HepG2 (cell line): ENCODE results near the gene MMP24OS. TPM values are rescaled to one million over a fixed set of nuclear protein-coding genes. Genes with fewer than 3 reads are reported as not detected.

Experiments
- AGO1 ChIP-seq: fragments of 200-400 bp; formaldehyde crosslinking; IDR thresholded peaks from 2 replicates; pipeline ENCODE4 v1.6.1; 2017; ENCODE audit warnings: mild to moderate bottlenecking, low read depth, low read length, moderate library complexity; ENCODE audit not compliant: poor library complexity, severe bottlenecking
- ARNT2 ChIP-seq: sonication (generic); formaldehyde crosslinking; IDR thresholded peaks from 2 replicates; pipeline ENCODE4 v1.8.0; 2022; ENCODE audit warnings: mild to moderate bottlenecking, low read depth, missing genetic modification reagents, moderate library complexity
- GLI4 ChIP-seq: sonication (generic); formaldehyde crosslinking; IDR thresholded peaks from 2 replicates; pipeline ENCODE4 v1.5.1; 2020; ENCODE audit warnings: missing genetic modification reagents, mild to moderate bottlenecking, moderate library complexity, borderline replicate concordance
- HES4 ChIP-seq: sonication (generic); formaldehyde crosslinking; IDR thresholded peaks from 2 replicates; pipeline ENCODE4 v1.9.0; 2021; ENCODE audit warnings: mild to moderate bottlenecking, missing genetic modification reagents, borderline replicate concordance
- HNRNPH1 ChIP-seq: fragments of 200-400 bp; formaldehyde crosslinking; optimal IDR thresholded peaks from 2 replicates; pipeline ENCODE3; 2017; ENCODE audit warnings: mild to moderate bottlenecking, low read depth, low read length
- MZF1 ChIP-seq: sonication (generic); formaldehyde crosslinking; IDR thresholded peaks from 2 replicates; pipeline ENCODE4 v1.8.1; 2023; ENCODE audit warnings: mild to moderate bottlenecking, missing genetic modification reagents, borderline replicate concordance
- NCOA1 ChIP-seq: sonication (generic); formaldehyde crosslinking; IDR thresholded peaks from 2 replicates; pipeline ENCODE4 v1.9.0; 2021; ENCODE audit warnings: missing genetic modification reagents
- SMC3 ChIP-seq: IDR thresholded peaks from 2 replicates; pipeline ENCODE4 v1.6.1; 2011; ENCODE audit warnings: low read length, improper control_type of control experiment
- SNRNP70 ChIP-seq: fragments of 200-400 bp; formaldehyde crosslinking; IDR thresholded peaks from 2 replicates; pipeline ENCODE4 v1.6.1; 2017; ENCODE audit warnings: mild to moderate bottlenecking, low read depth, low read length, moderate library complexity
- SP4 ChIP-seq: sonication (generic); formaldehyde crosslinking; IDR thresholded peaks from 2 replicates; pipeline ENCODE4 v1.8.1; 2023; ENCODE audit warnings: mild to moderate bottlenecking, missing genetic modification reagents
- ZNF230 ChIP-seq: sonication (generic); formaldehyde crosslinking; IDR thresholded peaks from 2 replicates; pipeline ENCODE4 v1.4.0; 2020; ENCODE audit warnings: mild to moderate bottlenecking, missing genetic modification reagents
- ZNF430 ChIP-seq: sonication (generic); formaldehyde crosslinking; IDR thresholded peaks from 2 replicates; pipeline ENCODE4 v1.9.0; 2021; ENCODE audit warnings: mild to moderate bottlenecking, missing genetic modification reagents
- ZNF672 ChIP-seq: sonication (generic); formaldehyde crosslinking; IDR thresholded peaks from 2 replicates; pipeline ENCODE4 v1.8.1; 2022; ENCODE audit warnings: missing genetic modification reagents
- polyA plus RNA-seq, 8 experiments: library from polyadenylated mRNA; depleted of rRNA in 3 of 8; stranded (reverse) in 7 of 8; unstranded in 1 of 8; fragments of >200 nt; fragmentation: Illumina TruSeq in 4 of 8; extraction: Trizol in 4 of 8; gene quantifications; 2 replicates each; pipeline versions ENCODE4 v1.2.1 to v1.2.3, GENCODE V29; 2011 to 2016; ENCODE audit warnings: low read depth in 4 of 8, missing spikeins in 1 of 8, mixed read lengths in 1 of 8; ENCODE audit not compliant: insufficient read depth in 1 of 8
- total RNA-seq, 5 experiments: library from RNA; depleted of rRNA; stranded (reverse); fragments of >200 nt; fragmentation: Illumina TruSeq; extraction: Trizol; gene quantifications; 2 replicates each; pipeline ENCODE4 v1.2.3, GENCODE V29; 2016; ENCODE audit warnings: low read depth in 1 of 5
- TF ChIP-seq, protein P1 (sequence below): sonication (generic); formaldehyde crosslinking; IDR thresholded peaks from 2 replicates; pipeline ENCODE4 v1.4.0; 2020; ENCODE audit warnings: missing genetic modification reagents
- TF ChIP-seq, protein P2 (sequence below): sonication (generic); formaldehyde crosslinking; IDR thresholded peaks from 2 replicates; pipeline ENCODE4 v1.8.0; 2022; ENCODE audit warnings: mild to moderate bottlenecking, missing genetic modification reagents, moderate library complexity
- TF ChIP-seq, protein P3 (sequence below): sonication (generic); formaldehyde crosslinking; IDR thresholded peaks from 2 replicates; pipeline ENCODE4 v1.4.0; 2020; ENCODE audit warnings: mild to moderate bottlenecking, missing genetic modification reagents
- TF ChIP-seq, protein P4 (sequence below): sonication (generic); formaldehyde crosslinking; IDR thresholded peaks from 2 replicates; pipeline ENCODE4 v1.5.1; 2020; ENCODE audit warnings: mild to moderate bottlenecking, missing genetic modification reagents, borderline replicate concordance

MMP24OS gene
- total and polyA plus RNA-seq, 2 of the 13 experiments (the other 11 are each of a cell fraction or from before 2014, with no cell fraction given) = 6.0 to 8.5 TPM

DNA sequence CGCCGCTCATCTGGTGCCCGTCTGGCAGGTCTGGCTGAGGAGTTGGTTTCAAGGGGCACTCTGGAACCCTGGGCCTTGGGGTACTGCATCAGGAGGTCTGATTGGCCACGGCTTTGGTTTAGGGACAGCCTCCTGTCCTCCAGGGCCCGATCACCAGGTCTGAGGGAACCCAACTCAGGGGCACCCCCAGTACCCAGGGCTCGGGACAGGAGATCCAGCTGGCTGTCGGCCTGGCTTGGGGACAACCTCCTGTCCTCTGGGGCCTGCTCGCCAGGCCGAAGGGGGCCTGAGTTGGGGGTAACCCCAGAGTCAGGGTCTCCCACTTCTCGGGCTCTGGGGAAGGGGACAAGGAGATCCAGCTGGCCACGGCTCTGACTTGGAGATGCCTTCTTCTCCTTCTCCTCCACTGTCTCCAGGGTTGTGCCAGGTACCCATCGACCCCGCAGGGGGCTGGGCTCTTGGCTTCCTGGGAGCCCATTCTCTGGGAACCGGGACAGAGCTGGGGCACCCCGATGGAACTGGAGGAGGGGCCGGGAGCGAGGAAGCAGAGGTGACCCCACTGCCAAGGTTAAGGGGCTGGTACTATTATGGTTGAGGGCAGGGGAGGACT, 9.1 kb upstream of the MMP24OS start (continued):
- TF ChIP-seq, protein P1, sequence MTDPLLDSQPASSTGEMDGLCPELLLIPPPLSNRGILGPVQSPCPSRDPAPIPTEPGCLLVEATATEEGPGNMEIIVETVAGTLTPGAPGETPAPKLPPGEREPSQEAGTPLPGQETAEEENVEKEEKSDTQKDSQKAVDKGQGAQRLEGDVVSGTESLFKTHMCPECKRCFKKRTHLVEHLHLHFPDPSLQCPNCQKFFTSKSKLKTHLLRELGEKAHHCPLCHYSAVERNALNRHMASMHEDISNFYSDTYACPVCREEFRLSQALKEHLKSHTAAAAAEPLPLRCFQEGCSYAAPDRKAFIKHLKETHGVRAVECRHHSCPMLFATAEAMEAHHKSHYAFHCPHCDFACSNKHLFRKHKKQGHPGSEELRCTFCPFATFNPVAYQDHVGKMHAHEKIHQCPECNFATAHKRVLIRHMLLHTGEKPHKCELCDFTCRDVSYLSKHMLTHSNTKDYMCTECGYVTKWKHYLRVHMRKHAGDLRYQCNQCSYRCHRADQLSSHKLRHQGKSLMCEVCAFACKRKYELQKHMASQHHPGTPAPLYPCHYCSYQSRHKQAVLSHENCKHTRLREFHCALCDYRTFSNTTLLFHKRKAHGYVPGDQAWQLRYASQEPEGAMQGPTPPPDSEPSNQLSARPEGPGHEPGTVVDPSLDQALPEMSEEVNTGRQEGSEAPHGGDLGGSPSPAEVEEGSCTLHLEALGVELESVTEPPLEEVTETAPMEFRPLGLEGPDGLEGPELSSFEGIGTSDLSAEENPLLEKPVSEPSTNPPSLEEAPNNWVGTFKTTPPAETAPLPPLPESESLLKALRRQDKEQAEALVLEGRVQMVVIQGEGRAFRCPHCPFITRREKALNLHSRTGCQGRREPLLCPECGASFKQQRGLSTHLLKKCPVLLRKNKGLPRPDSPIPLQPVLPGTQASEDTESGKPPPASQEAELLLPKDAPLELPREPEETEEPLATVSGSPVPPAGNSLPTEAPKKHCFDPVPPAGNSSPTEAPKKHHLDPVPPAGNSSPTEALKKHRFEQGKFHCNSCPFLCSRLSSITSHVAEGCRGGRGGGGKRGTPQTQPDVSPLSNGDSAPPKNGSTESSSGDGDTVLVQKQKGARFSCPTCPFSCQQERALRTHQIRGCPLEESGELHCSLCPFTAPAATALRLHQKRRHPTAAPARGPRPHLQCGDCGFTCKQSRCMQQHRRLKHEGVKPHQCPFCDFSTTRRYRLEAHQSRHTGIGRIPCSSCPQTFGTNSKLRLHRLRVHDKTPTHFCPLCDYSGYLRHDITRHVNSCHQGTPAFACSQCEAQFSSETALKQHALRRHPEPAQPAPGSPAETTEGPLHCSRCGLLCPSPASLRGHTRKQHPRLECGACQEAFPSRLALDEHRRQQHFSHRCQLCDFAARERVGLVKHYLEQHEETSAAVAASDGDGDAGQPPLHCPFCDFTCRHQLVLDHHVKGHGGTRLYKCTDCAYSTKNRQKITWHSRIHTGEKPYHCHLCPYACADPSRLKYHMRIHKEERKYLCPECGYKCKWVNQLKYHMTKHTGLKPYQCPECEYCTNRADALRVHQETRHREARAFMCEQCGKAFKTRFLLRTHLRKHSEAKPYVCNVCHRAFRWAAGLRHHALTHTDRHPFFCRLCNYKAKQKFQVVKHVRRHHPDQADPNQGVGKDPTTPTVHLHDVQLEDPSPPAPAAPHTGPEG = 0 out of 2 replicates have a peak, but pooled peaks have one; percentile 9
- peak; percentile 71; the same call in 1 of the 2 replicates for TF ChIP-seq HES4 (CRISPR knock-in tag)
- peak; percentile 63; the same call in 1 of the 2 replicates for TF ChIP-seq SP4 (CRISPR knock-in tag)
- no peak for TF ChIP-seq ZNF430 (CRISPR knock-in tag)
- 0 out of 2 replicates have a peak, but pooled peaks have one; percentile 10 for TF ChIP-seq GLI4 (CRISPR knock-in tag)
- TF ChIP-seq SNRNP70 = no peak
- TF ChIP-seq HNRNPH1 = peak; percentile 6
- TF ChIP-seq MZF1 (CRISPR knock-in tag) = 0 out of 2 replicates have a peak, but pooled peaks have one; percentile 10
- TF ChIP-seq ZNF230 (CRISPR knock-in tag) = peak; percentile 20; the same call in 1 of the 2 replicates
- TF ChIP-seq AGO1 = peak; percentile 50
- no peak for TF ChIP-seq SMC3
- TF ChIP-seq, protein P2, sequence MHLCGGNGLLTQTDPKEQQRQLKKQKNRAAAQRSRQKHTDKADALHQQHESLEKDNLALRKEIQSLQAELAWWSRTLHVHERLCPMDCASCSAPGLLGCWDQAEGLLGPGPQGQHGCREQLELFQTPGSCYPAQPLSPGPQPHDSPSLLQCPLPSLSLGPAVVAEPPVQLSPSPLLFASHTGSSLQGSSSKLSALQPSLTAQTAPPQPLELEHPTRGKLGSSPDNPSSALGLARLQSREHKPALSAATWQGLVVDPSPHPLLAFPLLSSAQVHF = no peak
- TF ChIP-seq, protein P3, sequence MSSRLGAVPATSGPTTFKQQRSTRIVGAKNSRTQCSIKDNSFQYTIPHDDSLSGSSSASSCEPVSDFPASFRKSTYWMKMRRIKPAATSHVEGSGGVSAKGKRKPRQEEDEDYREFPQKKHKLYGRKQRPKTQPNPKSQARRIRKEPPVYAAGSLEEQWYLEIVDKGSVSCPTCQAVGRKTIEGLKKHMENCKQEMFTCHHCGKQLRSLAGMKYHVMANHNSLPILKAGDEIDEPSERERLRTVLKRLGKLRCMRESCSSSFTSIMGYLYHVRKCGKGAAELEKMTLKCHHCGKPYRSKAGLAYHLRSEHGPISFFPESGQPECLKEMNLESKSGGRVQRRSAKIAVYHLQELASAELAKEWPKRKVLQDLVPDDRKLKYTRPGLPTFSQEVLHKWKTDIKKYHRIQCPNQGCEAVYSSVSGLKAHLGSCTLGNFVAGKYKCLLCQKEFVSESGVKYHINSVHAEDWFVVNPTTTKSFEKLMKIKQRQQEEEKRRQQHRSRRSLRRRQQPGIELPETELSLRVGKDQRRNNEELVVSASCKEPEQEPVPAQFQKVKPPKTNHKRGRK = peak; percentile 61; the same call in 1 of the 2 replicates
- no peak; the same call in 1 of the 2 replicates for TF ChIP-seq NCOA1 (CRISPR knock-in tag)
- TF ChIP-seq ARNT2 (CRISPR knock-in tag) = 0 out of 2 replicates have a peak, but pooled peaks have one; percentile 40
- TF ChIP-seq ZNF672 (CRISPR knock-in tag) = 0 out of 2 replicates have a peak, but pooled peaks have one; percentile 9
- TF ChIP-seq, protein P4, sequence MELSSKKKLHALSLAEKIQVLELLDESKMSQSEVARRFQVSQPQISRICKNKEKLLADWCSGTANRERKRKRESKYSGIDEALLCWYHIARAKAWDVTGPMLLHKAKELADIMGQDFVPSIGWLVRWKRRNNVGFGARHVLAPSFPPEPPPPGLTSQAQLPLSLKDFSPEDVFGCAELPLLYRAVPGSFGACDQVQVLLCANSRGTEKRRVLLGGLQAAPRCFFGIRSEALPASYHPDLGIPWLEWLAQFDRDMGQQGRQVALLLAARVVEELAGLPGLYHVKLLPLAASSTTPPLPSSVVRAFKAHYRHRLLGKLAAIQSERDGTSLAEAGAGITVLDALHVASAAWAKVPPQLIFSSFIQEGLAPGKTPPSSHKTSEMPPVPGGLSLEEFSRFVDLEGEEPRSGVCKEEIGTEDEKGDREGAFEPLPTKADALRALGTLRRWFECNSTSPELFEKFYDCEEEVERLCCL (CRISPR knock-in tag) = no peak
